H9 (cell line): ENCODE measurements around the gene CNGA4. TPM values are rescaled to one million over a fixed set of nuclear protein-coding genes. Genes with fewer than 3 reads are reported as not detected.

Experiments
- DNase-seq: peaks from one replicate; pipeline ENCODE4 v3.0.0-alpha.2; 2017
- H2AFZ ChIP-seq: one replicate; pipeline ENCODE4 v1.6.1; 2013; ENCODE audit warnings: mild to moderate bottlenecking, low read length, control low read depth, moderate library complexity
- H2AK5ac ChIP-seq: 2 replicates; pipeline ENCODE4 v1.6.1; 2013; ENCODE audit warnings: low read length, control low read depth, mixed read lengths; ENCODE audit not compliant: insufficient read length
- H2BK120ac ChIP-seq: one replicate; pipeline ENCODE4 v1.6.1; 2013; ENCODE audit warnings: low read depth, mild to moderate bottlenecking, low read length, control low read depth, inconsistent platforms; ENCODE audit not compliant: poor library complexity, severe bottlenecking
- H2BK12ac ChIP-seq: 2 replicates; pipeline ENCODE4 v1.6.1; 2013; ENCODE audit warnings: low read length, control low read depth, mixed read lengths, low read depth; ENCODE audit not compliant: insufficient read length
- H2BK15ac ChIP-seq: 2 replicates; pipeline ENCODE4 v1.6.1; 2013; ENCODE audit warnings: low read depth, low read length, control low read depth
- H2BK20ac ChIP-seq: one replicate; pipeline ENCODE4 v1.6.1; 2013; ENCODE audit warnings: low read depth, mild to moderate bottlenecking, low read length, control low read depth, inconsistent platforms; ENCODE audit not compliant: poor library complexity, severe bottlenecking
- H2BK5ac ChIP-seq: 2 replicates; pipeline ENCODE4 v1.6.1; 2013; ENCODE audit warnings: low read length, control low read depth, mixed read lengths; ENCODE audit not compliant: insufficient read length
- H3K14ac ChIP-seq: 2 replicates; pipeline ENCODE4 v1.6.1; 2013; ENCODE audit warnings: low read length, control low read depth; ENCODE audit not compliant: insufficient read depth
- H3K18ac ChIP-seq: 2 replicates; pipeline ENCODE4 v1.6.1; 2013; ENCODE audit warnings: low read depth, mild to moderate bottlenecking, mixed read lengths, low read length, control low read depth; ENCODE audit not compliant: insufficient read length
- H3K23ac ChIP-seq: 2 replicates; pipeline ENCODE4 v1.6.1; 2013; ENCODE audit warnings: low read length, control low read depth, mixed read lengths, low read depth; ENCODE audit not compliant: insufficient read length
- H3K23me2 ChIP-seq: 2 replicates; pipeline ENCODE4 v1.6.1; 2013; ENCODE audit warnings: low read depth, mild to moderate bottlenecking, mixed read lengths, low read length, control low read depth; ENCODE audit not compliant: insufficient read length, poor library complexity, severe bottlenecking
- H3K27ac ChIP-seq: 2 replicates; pipeline ENCODE4 v1.5.1; 2013; ENCODE audit warnings: low read length, control low read depth, mixed read lengths, low read depth; ENCODE audit not compliant: insufficient read length
- H3K27me3 ChIP-seq: 2 replicates; pipeline ENCODE4 v1.6.1; 2013; ENCODE audit warnings: low read length, control low read depth, inconsistent platforms; ENCODE audit not compliant: insufficient read depth
- H3K4ac ChIP-seq: 2 replicates; pipeline ENCODE4 v1.6.1; 2013; ENCODE audit warnings: low read depth, mild to moderate bottlenecking, control low read depth, inconsistent platforms, low read length, moderate library complexity
- H3K4me1 ChIP-seq: 2 replicates; pipeline ENCODE4 v1.6.1; 2013; ENCODE audit warnings: low read length, control low read depth, inconsistent platforms; ENCODE audit not compliant: insufficient read depth
- H3K4me2 ChIP-seq: 2 replicates; pipeline ENCODE4 v1.6.1; 2013; ENCODE audit warnings: low read length, control low read depth, mixed read lengths; ENCODE audit not compliant: insufficient read length, insufficient read depth
- H3K56ac ChIP-seq: 2 replicates; pipeline ENCODE4 v1.6.1; 2013; ENCODE audit warnings: low read depth, mild to moderate bottlenecking, mixed read lengths, low read length, control low read depth; ENCODE audit not compliant: insufficient read length
- H3K79me1 ChIP-seq: 2 replicates; pipeline ENCODE4 v1.6.1; 2013; ENCODE audit warnings: low read depth, mild to moderate bottlenecking, moderate library complexity, low read length, control low read depth, inconsistent platforms; ENCODE audit not compliant: insufficient read depth, poor library complexity, severe bottlenecking
- H3K79me2 ChIP-seq: 2 replicates; pipeline ENCODE4 v1.6.1; 2013; ENCODE audit warnings: low read length, control low read depth, inconsistent platforms; ENCODE audit not compliant: insufficient read depth
- H3K9ac ChIP-seq: 2 replicates; pipeline ENCODE4 v1.6.1; 2013; ENCODE audit warnings: low read length, control low read depth, mixed read lengths; ENCODE audit not compliant: insufficient read length; ENCODE audit errors: extremely low read depth
- H3K9me3 ChIP-seq: one replicate; pipeline ENCODE4 v1.6.1; 2013; ENCODE audit warnings: low read depth, low read length, inconsistent platforms; ENCODE audit not compliant: control insufficient read depth
- H3T11ph ChIP-seq: one replicate; pipeline ENCODE4 v1.6.1; 2013; ENCODE audit warnings: mild to moderate bottlenecking, low read length, control low read depth, inconsistent platforms
- H4K20me1 ChIP-seq: one replicate; pipeline ENCODE4 v1.6.1; 2013; ENCODE audit not compliant: control insufficient read depth, insufficient read length, insufficient read depth
- H4K5ac ChIP-seq: 2 replicates; pipeline ENCODE4 v1.6.1; 2013; ENCODE audit warnings: low read depth, mild to moderate bottlenecking, mixed read lengths, low read length, control low read depth; ENCODE audit not compliant: insufficient read length
- H4K8ac ChIP-seq: replicated peaks from 2 replicates; pipeline ENCODE4 v1.6.1; 2013; ENCODE audit warnings: low read length, control low read depth, mixed read lengths, low read depth; ENCODE audit not compliant: insufficient read length
- H4K91ac ChIP-seq: 2 replicates; pipeline ENCODE4 v1.6.1; 2013; ENCODE audit warnings: low read depth, mild to moderate bottlenecking, moderate library complexity, mixed read lengths, low read length, control low read depth; ENCODE audit not compliant: insufficient read length
- H3K27ac Mint-ChIP-seq, 3 experiments: 2 replicates in 2 of 3; 3 replicates in 1 of 3; pipeline ENCODE4 v1.8.0; 2020 to 2021; ENCODE audit warnings: mixed read lengths in 3 of 3, mild to moderate bottlenecking in 1 of 3, moderate library complexity in 1 of 3
- H3K27me3 Mint-ChIP-seq: 2 replicates; pipeline ENCODE4 v1.8.0; 2021; ENCODE audit warnings: low read depth, mild to moderate bottlenecking, moderate library complexity, mixed read lengths
- H3K36me3 Mint-ChIP-seq, 3 experiments: 2 replicates in 2 of 3; 3 replicates in 1 of 3; pipeline ENCODE4 v1.8.0; 2020 to 2021; ENCODE audit warnings: low read depth in 3 of 3, mixed read lengths in 3 of 3; ENCODE audit not compliant: insufficient read depth in 1 of 3
- H3K4me1 Mint-ChIP-seq, 2 experiments: 2 replicates each; pipeline ENCODE4 v1.8.0; 2020; ENCODE audit warnings: mixed read lengths in 2 of 2
- H3K4me3 Mint-ChIP-seq, 2 experiments: 2 replicates in 1 of 2; 3 replicates in 1 of 2; pipeline ENCODE4 v1.8.0; 2020 to 2021; ENCODE audit warnings: mild to moderate bottlenecking in 2 of 2, mixed read lengths in 2 of 2, moderate library complexity in 1 of 2
- H3K9me3 Mint-ChIP-seq, 2 experiments: 2 replicates in 1 of 2; 3 replicates in 1 of 2; pipeline ENCODE4 v1.8.0; 2020; ENCODE audit warnings: mild to moderate bottlenecking in 2 of 2, mixed read lengths in 2 of 2, moderate library complexity in 1 of 2
- CTCF ChIP-seq: fragments of 200-600 bp; sonication (generic); conservative IDR thresholded peaks from 3 replicates; pipeline ENCODE4 v1.8.0; 2021; ENCODE audit warnings: antibody characterized with exemption, mild to moderate bottlenecking
- WGBS: extraction: QIAGEN DNeasy Blood & Tissue Kit; methylation state at CpG from one replicate; pipeline ENCODE4 v1.1.7; 2013; ENCODE audit warnings: missing lambda C conversion rate, low lambda C conversion rate, mixed read lengths; ENCODE audit not compliant: insufficient read length; ENCODE audit errors: extremely low coverage; 5-methylcytosine and 5-hydroxymethylcytosine counted together
- total RNA-seq: library from RNA; stranded (reverse); gene quantifications from 2 replicates; pipeline ENCODE4 v1.2.1, GENCODE V29; 2021

Gene CNGA4
- total RNA-seq, 1 experiment from 2014 or later, result 0.11 TPM

GRCh38 chr11:6284250-6284649, 45.4 kb downstream of the CNGA4 start:
- Histone ChIP-seq H2BK120ac (no peak overlapping the region), H2BK5ac (no peak overlapping the region), H2BK20ac (no peak overlapping the region), H3K79me2 (no peaks in the 10 kb centered on the region), H2AFZ (no peak overlapping the region), H4K5ac (no peak overlapping the region), H3K14ac (no peak overlapping the region), H3K4me1 (no peaks in the 10 kb centered on the region), H2BK12ac (no peak overlapping the region), H3T11ph (no peak overlapping the region), H3K56ac (no peak overlapping the region), H4K91ac (no peak overlapping the region), H3K18ac (no peak overlapping the region), H3K27ac (no peak overlapping the region), H3K4me2 (no peak overlapping the region), H3K9ac (no peak overlapping the region), H3K27me3 (peaks cover 16% of the 10 kb centered on the region; the same call in 1 of the 2 replicates), H3K23me2 (no peaks in the 10 kb centered on the region), H3K4ac (no peak overlapping the region), H2BK15ac (no peak overlapping the region), H3K79me1 (no peaks in the 10 kb centered on the region), H3K9me3 (no peaks in the 10 kb centered on the region), H4K20me1 (no peaks in the 10 kb centered on the region), H4K8ac (no peak overlapping the region), H2AK5ac (no peak overlapping the region), H3K23ac (no peak overlapping the region)
- WGBS, result no CpG with 5 or more reads among the region's 3 CpGs
- H3K9me3 Mint-ChIP-seq, result no peaks in the 10 kb centered on the region; a peak in 1 of 5 replicates
- DNase-seq, result no peak
- H3K36me3 Mint-ChIP-seq, result no peaks in the 10 kb centered on the region
- peaks cover 98% of the 10 kb centered on the region for H3K27me3 Mint-ChIP-seq
- TF ChIP-seq CTCF, result no peak
- H3K4me3 Mint-ChIP-seq, result no peak overlapping the region
- no peak overlapping the region for H3K27ac Mint-ChIP-seq
- H3K4me1 Mint-ChIP-seq, result peaks cover 33 to 36% of the 10 kb centered on the region in 2 experiments
